Kidney (tissue), 14 donors: Measurements from ENCODE around the gene TSPAN32. TPM values are rescaled to one million over a fixed set of nuclear protein-coding genes. Genes with fewer than 3 reads are reported as not detected.

Source experiments
- DNase-seq, 5 donors: peaks; one replicate each; pipeline ENCODE4 v3.0.0-alpha.2; 2013 to 2020
- FAIRE-seq: peaks from 2 replicates; lab custom pipeline; 2012; peaks lifted over from hg19 to GRCh38; lab: Jason Lieb, UNC
- H3K27ac ChIP-seq, 2 donors: one replicate each; pipeline ENCODE4 v1.7.0; 2013; ENCODE audit warnings: low read depth in 2 of 2, low read length in 2 of 2, inconsistent platforms in 1 of 2
- H3K27me3 ChIP-seq: one replicate; pipeline ENCODE4 v1.7.1; 2013; ENCODE audit warnings: low read length, inconsistent platforms; ENCODE audit not compliant: control insufficient read depth, insufficient read depth
- H3K36me3 ChIP-seq, 3 donors: one replicate each; pipeline versions ENCODE4 v1.7.0 to v1.7.1; 2013; ENCODE audit warnings: low read length in 3 of 3, control low read depth in 1 of 3, inconsistent platforms in 1 of 3; ENCODE audit not compliant: insufficient read depth in 3 of 3, control insufficient read depth in 2 of 3
- H3K4me1 ChIP-seq, 3 donors: one replicate each; pipeline versions ENCODE4 v1.7.0 to v1.7.1; 2013; ENCODE audit warnings: low read length in 3 of 3, inconsistent platforms in 1 of 3, low read depth in 1 of 3; ENCODE audit not compliant: control insufficient read depth in 2 of 3, insufficient read depth in 2 of 3
- H3K4me3 ChIP-seq, 3 donors: one replicate each; pipeline versions ENCODE4 v1.7.0 to v1.8.1; 2013; ENCODE audit warnings: low read length in 3 of 3, control low read depth in 1 of 3, inconsistent platforms in 1 of 3
- H3K9ac ChIP-seq, 3 donors: one replicate each; pipeline versions ENCODE4 v1.7.0 to v1.7.1; 2013; ENCODE audit warnings: low read length in 3 of 3, control low read depth in 1 of 3, inconsistent platforms in 1 of 3
- H3K9me3 ChIP-seq, 3 donors: one replicate each; pipeline versions ENCODE4 v1.7.0 to v1.7.1; 2013; ENCODE audit warnings: low read length in 3 of 3, control low read depth in 1 of 3, inconsistent platforms in 1 of 3; ENCODE audit not compliant: control insufficient read depth in 2 of 3, insufficient read depth in 1 of 3
- intact Hi-C: fragments of 100-400 bp; cut with DNase I; formaldehyde crosslinking; loops from one replicate; pipeline ENCODE4 v1.11.1; 2022
- polyA plus RNA-seq: library from polyadenylated mRNA; stranded (reverse); fragments of 350-450 nt; fragmentation: Illumina TruSeq; extraction: RNeasy Lipid Tissue Mini Kit (QIAGEN cat#74804); gene quantifications from one replicate; pipeline ENCODE4 v1.2.3, GENCODE V29; 2014; ENCODE audit warnings: low read depth, low replicate concordance; ENCODE audit not compliant: insufficient read depth
- total RNA-seq: library from RNA; stranded (reverse); fragmentation: NEBNext Ultra II Directional; extraction: Animal tissue kit (Norgen Biotek cat#: 25700); gene quantifications from one replicate; pipeline ENCODE4 v1.2.1, GENCODE V29; 2021
- TF ChIP-seq, protein P1 (sequence below): IDR thresholded peaks from 3 replicates; pipeline ENCODE4 v1.5.1; 2012; ENCODE audit warnings: mild to moderate bottlenecking, moderate library complexity, borderline replicate concordance; ENCODE audit not compliant: insufficient read depth; ENCODE audit errors: extremely low read depth
- donor health status: control.
- donor health status: control.
- donor health status: control.
- donor health status: control.
- donor health status: control.
- donor health status: DM: yes; HTN: yes; CAD: no.
- donor health status: Normal renal cell carcinoma (clear cell type).

The TSPAN32 gene
- total and polyA plus RNA-seq, 2 donors from 2014 or later: 0.75 to 6.1 TPM

DNA sequence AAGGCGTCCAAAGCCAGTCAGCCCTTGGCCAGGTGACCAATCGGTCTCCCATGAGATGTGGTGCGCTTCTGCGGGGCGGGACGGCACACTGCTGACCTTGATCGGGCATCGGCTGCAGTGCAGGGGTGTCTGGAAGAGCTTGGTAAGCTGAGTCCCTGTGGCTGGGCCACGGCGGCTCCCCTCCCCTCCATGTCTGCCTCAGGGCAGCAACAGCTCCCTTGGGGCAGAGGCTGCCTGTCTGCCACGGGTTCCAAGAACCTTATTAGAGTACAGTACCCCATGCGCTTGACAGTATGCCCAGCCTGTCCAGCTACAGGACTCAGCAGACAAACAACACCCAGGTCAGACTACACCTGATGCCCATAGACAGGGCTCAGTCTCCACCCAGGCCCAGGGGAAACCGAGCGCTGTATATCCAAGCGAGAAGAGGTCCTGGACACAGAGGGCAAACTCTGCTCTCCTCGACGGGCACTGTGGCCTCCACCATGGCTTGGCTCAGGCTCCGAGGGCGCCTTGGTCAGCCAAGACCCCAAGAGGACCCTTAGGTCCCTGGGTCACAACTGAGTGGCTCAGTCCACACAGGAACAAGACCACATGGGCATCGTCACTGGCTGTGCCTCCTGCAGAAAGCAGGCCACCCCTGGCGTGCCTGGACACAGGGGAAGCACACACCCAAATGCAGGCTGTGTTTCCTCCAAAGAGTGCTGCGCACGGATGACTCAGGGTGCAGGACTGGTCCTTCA is 18.9 kb downstream of the TSPAN32 start:
- Histone ChIP-seq H3K4me1 (no peaks in the 10 kb centered on the region), H3K9ac (no peak overlapping the region), H3K9me3 (no peaks in the 10 kb centered on the region), H3K27me3 (no peaks in the 10 kb centered on the region), H3K4me3 (no peak overlapping the region), H3K36me3 (no peaks in the 10 kb centered on the region), H3K27ac (no peak overlapping the region)
- FAIRE-seq (no peak), DNase-seq (peak in 1 of 5 donors; percentile 71)
- TF ChIP-seq, protein P1, sequence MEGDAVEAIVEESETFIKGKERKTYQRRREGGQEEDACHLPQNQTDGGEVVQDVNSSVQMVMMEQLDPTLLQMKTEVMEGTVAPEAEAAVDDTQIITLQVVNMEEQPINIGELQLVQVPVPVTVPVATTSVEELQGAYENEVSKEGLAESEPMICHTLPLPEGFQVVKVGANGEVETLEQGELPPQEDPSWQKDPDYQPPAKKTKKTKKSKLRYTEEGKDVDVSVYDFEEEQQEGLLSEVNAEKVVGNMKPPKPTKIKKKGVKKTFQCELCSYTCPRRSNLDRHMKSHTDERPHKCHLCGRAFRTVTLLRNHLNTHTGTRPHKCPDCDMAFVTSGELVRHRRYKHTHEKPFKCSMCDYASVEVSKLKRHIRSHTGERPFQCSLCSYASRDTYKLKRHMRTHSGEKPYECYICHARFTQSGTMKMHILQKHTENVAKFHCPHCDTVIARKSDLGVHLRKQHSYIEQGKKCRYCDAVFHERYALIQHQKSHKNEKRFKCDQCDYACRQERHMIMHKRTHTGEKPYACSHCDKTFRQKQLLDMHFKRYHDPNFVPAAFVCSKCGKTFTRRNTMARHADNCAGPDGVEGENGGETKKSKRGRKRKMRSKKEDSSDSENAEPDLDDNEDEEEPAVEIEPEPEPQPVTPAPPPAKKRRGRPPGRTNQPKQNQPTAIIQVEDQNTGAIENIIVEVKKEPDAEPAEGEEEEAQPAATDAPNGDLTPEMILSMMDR: no peak
- intact Hi-C loops: no loop called here

DNA sequence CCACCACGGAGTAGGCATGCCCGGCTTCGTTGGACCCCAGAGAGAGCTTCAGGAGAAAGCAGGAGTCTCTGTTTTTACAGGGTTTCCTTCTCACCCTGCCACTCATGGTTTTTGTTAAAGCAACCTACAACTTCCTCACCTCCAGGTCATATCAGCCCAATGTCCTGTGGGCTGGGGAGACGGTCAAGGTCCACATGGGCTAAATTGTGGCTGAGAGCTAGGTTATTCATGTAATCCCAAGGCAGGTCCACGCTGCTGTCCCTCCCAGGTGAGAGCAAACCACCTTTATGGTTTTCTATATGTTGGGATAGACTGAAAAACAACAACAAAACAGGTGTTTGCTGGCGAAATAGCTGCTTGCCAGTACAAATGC is 19.5 kb downstream of the TSPAN32 start:
- Histone ChIP-seq H3K4me3 (no peak overlapping the region), H3K27ac (no peak overlapping the region), H3K9ac (no peak overlapping the region), H3K9me3 (no peaks in the 10 kb centered on the region), H3K4me1 (no peaks in the 10 kb centered on the region), H3K27me3 (no peaks in the 10 kb centered on the region), H3K36me3 (no peaks in the 10 kb centered on the region)
- TF ChIP-seq, protein P1: no peak
- intact Hi-C loops: no loop called here
- FAIRE-seq (no peak), DNase-seq (no peak)

- H3K4me1 ChIP-seq: no peaks in the 10 kb centered on the region
- H3K4me3 ChIP-seq: no peak overlapping the region
- H3K36me3 ChIP-seq: no peaks in the 10 kb centered on the region
- TF ChIP-seq, protein P1: no peak
- FAIRE-seq (no peak), DNase-seq (no peak)
- H3K27me3 ChIP-seq: no peaks in the 10 kb centered on the region
- no peaks in the 10 kb centered on the region for H3K9me3 ChIP-seq
- intact Hi-C loops: no loop called here
- no peak overlapping the region for H3K9ac ChIP-seq
- H3K27ac ChIP-seq: no peak overlapping the region
Observed at GRCh38 chr11:2325123-2325522, 23.3 kb downstream of the TSPAN32 start.

- TF ChIP-seq, protein P1: no peak
- intact Hi-C loops: no loop called here
- Histone ChIP-seq H3K9ac (no peak overlapping the region), H3K36me3 (no peaks in the 10 kb centered on the region), H3K4me3 (no peak overlapping the region), H3K9me3 (no peaks in the 10 kb centered on the region), H3K4me1 (no peaks in the 10 kb centered on the region), H3K27ac (no peak overlapping the region), H3K27me3 (no peaks in the 10 kb centered on the region)
- DNase-seq (no peak), FAIRE-seq (no peak)
Observed at GRCh38 chr11:2325719-2326118, 23.9 kb downstream of the TSPAN32 start.
